ENCODE results near the gene C22orf15.

C22orf15 gene

DNA sequence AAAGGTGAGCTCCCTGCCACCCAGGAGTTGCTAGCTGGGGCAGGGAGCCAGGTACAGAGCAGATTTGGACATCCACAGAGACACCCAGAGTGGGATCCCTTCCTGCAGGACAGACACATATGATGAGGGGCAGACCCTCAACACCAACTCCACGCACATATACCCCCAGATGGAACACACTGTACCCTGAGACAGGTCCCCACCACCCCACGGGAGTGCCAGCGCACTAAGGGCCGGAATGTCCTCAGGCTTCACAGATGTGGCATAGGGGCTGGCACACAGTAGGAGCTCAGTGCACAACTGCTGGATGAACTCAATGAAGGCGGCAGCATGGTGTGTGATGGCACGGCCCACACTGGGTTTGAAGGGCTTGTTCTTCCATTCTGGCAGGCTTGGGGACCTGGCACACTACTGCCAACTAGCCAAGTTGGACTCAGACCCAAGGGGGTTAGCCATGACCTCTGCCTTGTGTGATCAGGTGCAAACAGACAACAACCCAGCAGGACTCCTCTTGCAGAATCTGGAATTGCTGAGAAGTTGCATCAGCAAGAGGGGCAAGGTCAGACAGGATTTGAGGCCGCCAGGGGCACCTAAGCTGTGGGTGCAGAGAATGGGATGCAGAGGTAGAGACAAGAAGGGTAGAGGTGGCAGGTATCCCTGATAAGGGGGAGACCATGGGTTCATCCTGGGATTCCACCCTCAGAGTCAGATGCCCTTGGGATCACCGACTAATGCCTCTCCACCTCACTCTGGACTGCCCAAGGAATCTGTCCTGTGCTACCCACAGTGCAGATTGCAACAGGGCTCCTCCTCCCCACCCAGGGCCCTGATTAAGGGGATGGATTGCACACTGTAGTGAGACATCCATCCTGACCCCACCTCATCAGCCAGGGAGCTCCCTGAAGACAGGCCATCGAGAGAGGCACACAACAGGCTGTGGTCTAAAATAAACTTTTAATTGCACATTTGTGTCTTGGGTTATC lies 2.4 kb downstream of the C22orf15 start:
- H3K4me3 ChIP-seq (ENCODE audit: low read length), result no peak overlapping the region
- no peak overlapping the region for H3K27ac ChIP-seq (ENCODE audit: low read length)
- TF ChIP-seq, protein P1, sequence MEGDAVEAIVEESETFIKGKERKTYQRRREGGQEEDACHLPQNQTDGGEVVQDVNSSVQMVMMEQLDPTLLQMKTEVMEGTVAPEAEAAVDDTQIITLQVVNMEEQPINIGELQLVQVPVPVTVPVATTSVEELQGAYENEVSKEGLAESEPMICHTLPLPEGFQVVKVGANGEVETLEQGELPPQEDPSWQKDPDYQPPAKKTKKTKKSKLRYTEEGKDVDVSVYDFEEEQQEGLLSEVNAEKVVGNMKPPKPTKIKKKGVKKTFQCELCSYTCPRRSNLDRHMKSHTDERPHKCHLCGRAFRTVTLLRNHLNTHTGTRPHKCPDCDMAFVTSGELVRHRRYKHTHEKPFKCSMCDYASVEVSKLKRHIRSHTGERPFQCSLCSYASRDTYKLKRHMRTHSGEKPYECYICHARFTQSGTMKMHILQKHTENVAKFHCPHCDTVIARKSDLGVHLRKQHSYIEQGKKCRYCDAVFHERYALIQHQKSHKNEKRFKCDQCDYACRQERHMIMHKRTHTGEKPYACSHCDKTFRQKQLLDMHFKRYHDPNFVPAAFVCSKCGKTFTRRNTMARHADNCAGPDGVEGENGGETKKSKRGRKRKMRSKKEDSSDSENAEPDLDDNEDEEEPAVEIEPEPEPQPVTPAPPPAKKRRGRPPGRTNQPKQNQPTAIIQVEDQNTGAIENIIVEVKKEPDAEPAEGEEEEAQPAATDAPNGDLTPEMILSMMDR (IDR thresholded peaks at IDR 0.05; ENCODE audit: low read depth, low read length), result no peak
- TF ChIP-seq EZH2phosphoT487 (IDR thresholded peaks at IDR 0.05; ENCODE audit: low read depth), result no peak
- no peak overlapping the region for H3K9ac ChIP-seq (ENCODE audit: low read length)
- no peak overlapping the region for H2AFZ ChIP-seq (ENCODE audit: low read depth, low read length)
- H4K20me1 ChIP-seq (ENCODE audit: insufficient read depth, low read length), result peaks cover 12% of the 10 kb centered on the region
- H3K4me2 ChIP-seq (ENCODE audit: low read length), result no peak overlapping the region
- peaks cover 23% of the 10 kb centered on the region for H3K4me1 ChIP-seq (ENCODE audit: low read length)
- H3K79me2 ChIP-seq (ENCODE audit: low read length), result peaks cover 27% of the 10 kb centered on the region
- no peaks in the 10 kb centered on the region for H3K9me3 ChIP-seq (ENCODE audit: insufficient read depth, low read length)
- H3K27me3 ChIP-seq (ENCODE audit: low read depth, low read length), result no peaks in the 10 kb centered on the region
- H3K36me3 ChIP-seq (replicated peaks; ENCODE audit: low read depth, low read length), result peaks cover 27% of the 10 kb centered on the region

DNA sequence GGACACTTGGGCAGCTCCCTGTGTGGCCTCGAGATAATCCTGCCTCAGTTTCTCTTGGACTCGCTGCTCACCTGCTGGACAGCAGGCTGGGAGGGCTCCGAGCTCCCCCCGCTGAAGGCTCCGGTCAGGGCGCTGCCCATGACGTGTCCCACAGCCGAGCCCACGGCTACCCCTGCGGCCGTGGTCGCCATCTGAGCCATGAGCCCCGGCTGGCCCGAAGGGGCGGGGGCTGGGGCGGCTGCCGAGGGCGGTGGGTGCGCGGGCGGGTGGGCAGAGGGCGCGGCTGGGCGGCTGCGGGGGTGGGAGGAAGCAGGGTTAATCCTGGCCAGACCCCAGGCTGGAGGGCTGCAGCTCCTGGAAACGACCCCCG lies 4.5 kb downstream of the C22orf15 start:
- no peaks in the 10 kb centered on the region for H3K27me3 ChIP-seq (ENCODE audit: low read depth, low read length)
- peaks cover 12% of the 10 kb centered on the region for H4K20me1 ChIP-seq (ENCODE audit: insufficient read depth, low read length)
- H3K36me3 ChIP-seq (replicated peaks; ENCODE audit: low read depth, low read length), result peaks cover 27% of the 10 kb centered on the region
- peak overlapping the region; percentile 80 for H3K9ac ChIP-seq (ENCODE audit: low read length)
- peaks cover 27% of the 10 kb centered on the region for H3K79me2 ChIP-seq (ENCODE audit: low read length)
- TF ChIP-seq, protein P1 (IDR thresholded peaks at IDR 0.05; ENCODE audit: low read depth, low read length), result no peak
- TF ChIP-seq EZH2phosphoT487 (IDR thresholded peaks at IDR 0.05; ENCODE audit: low read depth), result no peak
- no peaks in the 10 kb centered on the region for H3K9me3 ChIP-seq (ENCODE audit: insufficient read depth, low read length)
- no peak overlapping the region for H2AFZ ChIP-seq (ENCODE audit: low read depth, low read length)
- H3K27ac ChIP-seq (ENCODE audit: low read length), result peak overlapping the region; percentile 46; the same call in 1 of the 2 replicates
- peaks cover 33% of the 10 kb centered on the region for H3K4me1 ChIP-seq (ENCODE audit: low read length)
- peak overlapping the region; percentile 96 for H3K4me2 ChIP-seq (ENCODE audit: low read length)
- peak overlapping the region; percentile 94 for H3K4me3 ChIP-seq (ENCODE audit: low read length)

DNA sequence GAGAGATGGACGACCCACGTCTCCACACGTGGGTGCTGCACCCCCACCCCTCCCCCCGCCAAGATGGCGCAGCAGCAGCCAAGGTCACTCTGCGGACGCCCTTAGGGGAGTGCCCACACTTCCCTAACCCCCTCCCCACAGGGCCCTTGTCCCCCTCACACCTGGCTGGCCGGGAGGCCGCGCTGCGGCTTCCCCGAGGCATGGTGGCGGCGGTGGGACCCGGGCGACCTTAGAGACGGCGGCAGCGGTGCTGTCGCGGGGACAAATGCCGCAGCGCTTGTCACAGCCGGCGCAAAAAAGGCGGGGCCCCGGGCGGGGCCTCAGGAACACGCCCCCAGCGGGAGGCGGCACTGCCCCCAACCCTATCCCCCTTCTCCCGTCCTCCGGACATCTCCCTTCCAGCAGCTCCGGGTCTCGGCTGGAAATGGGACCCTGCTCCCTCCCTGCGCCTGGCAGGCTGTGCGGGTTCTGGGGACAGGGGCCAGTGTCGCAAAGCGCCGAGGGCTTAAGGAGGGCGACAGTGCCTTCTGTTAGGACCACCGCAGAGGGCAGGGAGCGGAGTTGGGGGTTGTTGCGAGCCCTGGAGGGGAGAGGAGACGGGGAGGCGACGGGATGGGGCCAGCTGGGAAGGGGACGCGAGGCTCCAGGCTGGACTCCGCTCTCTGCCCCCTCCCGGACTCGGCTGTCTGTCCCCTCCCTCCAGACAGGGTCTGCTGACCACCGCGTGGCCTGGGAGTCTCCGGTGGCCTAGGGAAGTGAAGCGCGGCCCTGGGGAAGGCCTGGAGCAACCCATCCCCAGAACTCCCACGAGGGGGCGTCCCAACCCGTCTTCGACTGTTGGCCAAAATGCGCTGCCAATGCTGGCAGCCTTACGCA lies 5.1 kb downstream of the C22orf15 start, which contains the start of gene CHCHD10:
Gene CHCHD10, minus strand, starts transcription at position 300 of the 876 bp plus-strand sequence. Its CDS starts 98 bp downstream, at position 202.
- no peak for TF ChIP-seq EZH2phosphoT487 (IDR thresholded peaks at IDR 0.05; ENCODE audit: low read depth)
- TF ChIP-seq, protein P1 (IDR thresholded peaks at IDR 0.05; ENCODE audit: low read depth, low read length), result peak; percentile 58
- Histone ChIP-seq H4K20me1 (ENCODE audit: insufficient read depth, low read length) (peaks cover 12% of the 10 kb centered on the region), H3K4me2 (ENCODE audit: low read length) (peak within 1 kb of the TSS; percentile 96), H3K36me3 (replicated peaks; ENCODE audit: low read depth, low read length) (peaks cover 27% of the 10 kb centered on the region), H3K27ac (ENCODE audit: low read length) (peak within 1 kb of the TSS; percentile 46), H3K27me3 (ENCODE audit: low read depth, low read length) (no peaks in the 10 kb centered on the region), H3K4me3 (ENCODE audit: low read length) (peak within 1 kb of the TSS; percentile 94), H3K79me2 (ENCODE audit: low read length) (peaks cover 27% of the 10 kb centered on the region), H3K9me3 (ENCODE audit: insufficient read depth, low read length) (no peaks in the 10 kb centered on the region), H3K4me1 (ENCODE audit: low read length) (peaks cover 34% of the 10 kb centered on the region), H3K9ac (ENCODE audit: low read length) (peak within 1 kb of the TSS; percentile 80), H2AFZ (ENCODE audit: low read depth, low read length) (peak within 1 kb of the TSS; percentile 89)

Measured in OCI-LY3 (cell line).